Activated naive CD4-positive, alpha-beta T cell treated with anti-CD3 and anti-CD28 coated beads for 36 hours (primary cell): ENCODE measurements around the gene PMEL. TPM values are rescaled to one million over a fixed set of nuclear protein-coding genes. Genes with fewer than 3 reads are reported as not detected.

Experiments used
- CTCF ChIA-PET: fragments of 350-600 bp; sonication (Branson Sonifier 250); formaldehyde crosslinking; loops from one replicate; lab custom pipeline; 2021; ENCODE audit warnings: antibody characterized with exemption; lab: Charles Lee
- DNase-seq: peaks from one replicate; pipeline ENCODE4 v3.0.0-alpha.2; 2020
- H3K27ac Mint-ChIP-seq: one replicate; pipeline ENCODE4 v1.8.0; 2021; ENCODE audit warnings: mild to moderate bottlenecking, mixed read lengths
- H3K27me3 Mint-ChIP-seq: one replicate; pipeline ENCODE4 v1.8.0; 2021; ENCODE audit warnings: low read depth, mixed read lengths
- H3K36me3 Mint-ChIP-seq: one replicate; pipeline ENCODE4 v1.8.0; 2021; ENCODE audit warnings: low read depth, mixed read lengths
- H3K4me1 Mint-ChIP-seq: one replicate; pipeline ENCODE4 v1.8.0; 2021; ENCODE audit warnings: low read depth, mixed read lengths
- H3K4me3 Mint-ChIP-seq: one replicate; pipeline ENCODE4 v1.8.0; 2021; ENCODE audit warnings: mild to moderate bottlenecking, moderate library complexity, mixed read lengths
- H3K9me3 Mint-ChIP-seq: one replicate; pipeline ENCODE4 v1.8.0; 2021; ENCODE audit warnings: mixed read lengths
- intact Hi-C: fragments of 100-400 bp; cut with micrococcal nuclease; formaldehyde crosslinking; loops from one replicate; pipeline ENCODE4 v1.15.1; 2023
- total RNA-seq, 2 experiments: library from RNA; stranded (reverse); gene quantifications; one replicate each; pipeline ENCODE4 v1.2.3, GENCODE V29; 2021

PMEL gene
- total RNA-seq, 2 experiments from 2014 or later, result 1.2 to 1.5 TPM

DNA sequence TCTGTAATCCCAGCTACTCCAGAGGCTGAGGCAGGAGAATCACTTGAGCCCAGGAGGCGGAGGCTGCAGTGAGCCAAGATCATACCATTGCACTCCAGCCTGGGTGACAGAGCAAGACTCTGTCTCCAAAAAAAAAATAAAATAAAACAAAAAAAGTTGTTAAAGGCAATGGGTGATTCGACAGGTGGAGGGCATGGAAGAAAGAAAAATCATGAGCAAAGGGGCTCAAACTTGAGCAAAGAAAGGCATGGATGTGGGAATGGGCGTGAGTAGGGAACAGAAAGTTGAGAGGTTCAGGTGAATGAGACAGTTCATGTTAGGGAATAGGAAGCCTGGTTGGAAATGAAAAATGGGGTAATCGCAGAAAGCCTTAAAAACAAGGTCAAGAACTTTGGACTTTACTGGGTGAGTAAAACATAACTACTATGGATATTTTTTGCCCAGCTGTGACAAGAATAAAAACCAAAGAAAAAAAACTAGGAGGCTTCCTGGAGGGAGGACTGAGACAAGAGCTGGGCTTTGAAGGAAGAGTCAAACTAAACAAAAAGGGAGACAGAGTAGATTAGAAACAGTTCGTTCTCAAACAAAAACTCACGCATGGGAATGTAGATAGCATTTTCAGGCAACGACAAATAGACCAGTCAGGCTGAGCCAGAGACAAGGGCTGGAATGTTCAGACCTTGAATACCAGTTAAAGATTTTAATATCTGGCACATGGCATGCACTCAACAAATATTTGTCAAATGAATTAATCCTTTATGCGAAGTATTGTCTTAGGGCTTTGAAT, 56.9 kb downstream of the PMEL start:
- no peaks in the 10 kb centered on the region for H3K27me3 Mint-ChIP-seq
- intact Hi-C loops, result no loop called here

DNA sequence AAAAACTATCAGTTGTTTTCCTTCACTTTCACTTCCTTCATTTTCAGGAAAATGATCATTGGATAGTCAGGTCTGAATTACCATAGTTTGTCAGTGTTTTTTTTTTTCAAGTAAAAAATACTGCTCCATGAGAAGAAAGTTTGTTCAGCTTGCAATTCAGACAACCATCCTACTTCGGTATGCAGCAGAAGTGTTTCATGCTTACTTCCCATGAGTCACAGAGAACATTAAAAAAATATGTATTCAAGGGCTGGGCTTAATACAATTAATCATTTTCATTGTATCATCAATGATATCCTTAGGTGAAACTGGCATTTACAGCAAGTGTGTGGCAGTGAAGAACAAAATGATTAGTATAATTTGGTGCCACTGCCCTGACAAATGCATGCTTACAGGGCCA, 59.8 kb downstream of the PMEL start:
- peaks cover 4% of the 10 kb centered on the region for H3K36me3 Mint-ChIP-seq
- intact Hi-C loops, result no loop called here
- no peak overlapping the region for H3K27ac Mint-ChIP-seq
- CTCF ChIA-PET, result no interaction called here
- H3K9me3 Mint-ChIP-seq, result no peaks in the 10 kb centered on the region
- H3K27me3 Mint-ChIP-seq, result no peaks in the 10 kb centered on the region
- no peak overlapping the region for H3K4me3 Mint-ChIP-seq
- peaks cover 3% of the 10 kb centered on the region for H3K4me1 Mint-ChIP-seq
- no peak for DNase-seq

More for the DNA sequence above, 56.9 kb downstream of the PMEL start:
- CTCF ChIA-PET, result interaction anchor here (0.6 kb wide), 1 partner anchor 9 kb away, joined by 3 read pairs; no protein-coding TSS in a partner anchor
- DNase-seq, result no peak
- no peaks in the 10 kb centered on the region for H3K9me3 Mint-ChIP-seq
- peaks cover 9% of the 10 kb centered on the region for H3K36me3 Mint-ChIP-seq
- peaks cover 13% of the 10 kb centered on the region for H3K4me1 Mint-ChIP-seq
- no peak overlapping the region for H3K27ac Mint-ChIP-seq
- H3K4me3 Mint-ChIP-seq, result no peak overlapping the region

Other genes with a start within 250 kb of the PMEL start
- gene BLOC1S1, start 250.0 kb downstream of the PMEL start, total RNA-seq, result 100 to 1,000 TPM; 118 to 124 TPM
- gene RDH5, start 245.6 kb downstream of the PMEL start, total RNA-seq, result 1 to 10 TPM; 2.1 to 2.6 TPM
- 10 to 100 TPM; 62.3 to 73.6 TPM for gene CD63, start 237.0 kb downstream of the PMEL start, total RNA-seq
- 1 to 10 TPM; 4.2 TPM for gene GDF11, start 222.9 kb downstream of the PMEL start, total RNA-seq
- 100 to 1,000 TPM; 100 to 101 TPM for gene SARNP, start 148.3 kb downstream of the PMEL start, total RNA-seq
- 10 to 100 TPM; 23.8 to 26.4 TPM for gene ORMDL2, start 148.0 kb downstream of the PMEL start, total RNA-seq
- gene DNAJC14, start 136.5 kb downstream of the PMEL start, total RNA-seq, result 10 to 100 TPM; 19.7 to 21.9 TPM
- gene MMP19, start 123.1 kb downstream of the PMEL start, total RNA-seq, result under 1 TPM in 1 of 2 experiments, not detected in 1; 0.10 TPM
- gene PYM1, start 38.1 kb downstream of the PMEL start, total RNA-seq, result 10 to 100 TPM; 18.8 to 19.3 TPM
- gene DGKA, start 34.9 kb downstream of the PMEL start, total RNA-seq, result 100 to 1,000 TPM; 285 to 331 TPM
- 100 to 1,000 TPM; 121 to 126 TPM for gene CDK2, start 788 bp upstream of the PMEL start, total RNA-seq
- 10 to 100 TPM; 33.2 to 35.7 TPM for gene RAB5B, start 8.0 kb upstream of the PMEL start, total RNA-seq
- gene SUOX, start 31.2 kb upstream of the PMEL start, total RNA-seq, result 1 to 10 TPM; 1.7 to 2.2 TPM
- gene IKZF4, start 55.0 kb upstream of the PMEL start, total RNA-seq, result 1 to 10 TPM; 7.5 to 8.2 TPM
- 10 to 100 TPM; 31.0 to 37.3 TPM for gene RPS26, start 75.9 kb upstream of the PMEL start, total RNA-seq
- 1 to 10 TPM; 1.0 to 1.9 TPM for gene ERBB3, start 114.1 kb upstream of the PMEL start, total RNA-seq
- gene PA2G4, start 138.5 kb upstream of the PMEL start, total RNA-seq, result 100 to 1,000 TPM; 398 to 411 TPM
- 1,000 to 10,000 TPM; 5,971 to 6,299 TPM for gene RPL41, start 150.6 kb upstream of the PMEL start, total RNA-seq
- 1 to 10 TPM; 6.4 to 6.6 TPM for gene ZC3H10, start 152.2 kb upstream of the PMEL start, total RNA-seq
- 10 to 100 TPM; 87.4 to 88.9 TPM for gene ESYT1, start 162.2 kb upstream of the PMEL start, total RNA-seq
- gene MYL6B, start 186.5 kb upstream of the PMEL start, total RNA-seq, result 10 to 100 TPM; 49.2 to 57.5 TPM
- gene MYL6, start 192.3 kb upstream of the PMEL start, total RNA-seq, result 100 to 1,000 TPM; 841 to 868 TPM
- 10 to 100 TPM; 75.8 to 79.0 TPM for gene SMARCC2, start 223.4 kb upstream of the PMEL start, total RNA-seq